Panc1 (cell line): Measurements from ENCODE around the gene ZNF568. TPM values are rescaled to one million over a fixed set of nuclear protein-coding genes. Genes with fewer than 3 reads are reported as not detected.

Experiments
- ATAC-seq: fragments of 200-7000 bp; cut with Tn5 transposase; 2 replicates; pipeline ENCODE4 v1.9.1; 2020; ENCODE audit warnings: mild to moderate bottlenecking, moderate library complexity
- BruUV-seq: library from RNA; stranded (reverse); fragments of 400-500 nt; replicated peaks from 2 replicates; lab custom pipeline; 2021; lab: Mats Ljungman, UMichigan
- CTCF ChIA-PET: fragments of 300-600 bp; sonication (Branson Sonifier 250); formaldehyde crosslinking; loops from one replicate; lab custom pipeline; 2022; ENCODE audit warnings: antibody characterized with exemption; lab: Charles Lee
- POLR2A ChIA-PET: fragments of 300-600 bp; sonication (Branson Sonifier 250); formaldehyde crosslinking; loops from one replicate; lab custom pipeline; 2022; ENCODE audit warnings: antibody characterized with exemption; lab: Charles Lee
- DNase-seq: peaks from one replicate; pipeline ENCODE4 v3.0.0-alpha.2; 2010; ENCODE audit warnings: low read depth, low spot score
- H3K27ac ChIP-seq: 2 replicates; pipeline ENCODE4 v1.5.1; 2011; ENCODE audit warnings: mild to moderate bottlenecking, low read length, inconsistent platforms
- H3K27me3 ChIP-seq: fragments of 200-500 bp; sonication (Bioruptor generic); 2 replicates; pipeline ENCODE4 v1.6.0; 2014; ENCODE audit warnings: low read length, inconsistent platforms; ENCODE audit not compliant: control insufficient read depth, insufficient read depth
- H3K36me3 ChIP-seq: fragments of 200-500 bp; sonication (Bioruptor generic); 2 replicates; pipeline ENCODE4 v1.5.1; 2014; ENCODE audit warnings: inconsistent platforms, mild to moderate bottlenecking, low read length, moderate library complexity; ENCODE audit not compliant: control insufficient read depth, insufficient read depth
- H3K4me1 ChIP-seq: 2 replicates; pipeline ENCODE4 v1.5.1; 2011; ENCODE audit warnings: inconsistent platforms, mild to moderate bottlenecking, low read length, moderate library complexity; ENCODE audit not compliant: control insufficient read depth, insufficient read depth
- H3K4me3 ChIP-seq, 2 experiments: 2 replicates each; pipeline ENCODE4 v1.5.1; 2011 to 2012; ENCODE audit warnings: low read depth in 2 of 2, low read length in 2 of 2, mild to moderate bottlenecking in 2 of 2, inconsistent platforms in 1 of 2, moderate library complexity in 1 of 2
- H3K9me3 ChIP-seq: fragments of 200-500 bp; sonication (Bioruptor generic); 2 replicates; pipeline ENCODE4 v1.5.1; 2014; ENCODE audit warnings: low read depth, mild to moderate bottlenecking, inconsistent platforms, low read length, moderate library complexity; ENCODE audit not compliant: control insufficient read depth, insufficient read depth
- POLR2AphosphoS5 ChIP-seq: IDR thresholded peaks from 2 replicates; pipeline ENCODE4 v1.6.1; 2012; ENCODE audit warnings: mild to moderate bottlenecking, low read depth, low read length, moderate library complexity
- SIN3A ChIP-seq: IDR thresholded peaks from 2 replicates; pipeline ENCODE4 v1.6.1; 2012; ENCODE audit warnings: low read depth, mild to moderate bottlenecking, low read length, moderate library complexity, borderline replicate concordance; ENCODE audit not compliant: insufficient read depth
- TCF7L2 ChIP-seq: IDR thresholded peaks from 2 replicates; pipeline ENCODE4 v1.6.1; 2011; ENCODE audit warnings: mild to moderate bottlenecking, low read depth, low read length, inconsistent platforms
- in situ Hi-C: cut with HindIII; loops from 2 replicates; pipeline ENCODE4 v1.10.0; 2016; ENCODE audit warnings: low sequenced_read_pairs, low pct_unique_long_range_greater_than_20kb
- intact Hi-C: fragments of 100-400 bp; cut with micrococcal nuclease; formaldehyde crosslinking; loops from one replicate; pipeline ENCODE4 v1.10.0; 2022; ENCODE audit not compliant: unreplicated experiment
- total RNA-seq: library from RNA; stranded (reverse); gene quantifications from one replicate; pipeline ENCODE4 v1.2.1, GENCODE V29; 2021; ENCODE audit not compliant: unreplicated experiment
- TF ChIP-seq, protein P1 (sequence below), 2 experiments: IDR thresholded peaks; 2 replicates each; pipeline ENCODE4 v1.6.1; 2011 to 2012; ENCODE audit warnings: low read depth in 2 of 2, control low read depth in 1 of 2, low read length in 1 of 2, mild to moderate bottlenecking in 1 of 2, moderate library complexity in 1 of 2; ENCODE audit not compliant: insufficient read depth in 1 of 2
- TF ChIP-seq, protein P2 (sequence below): fragments of 450-650 bp; IDR thresholded peaks from 2 replicates; pipeline ENCODE4 v1.5.1; 2017; ENCODE audit warnings: mild to moderate bottlenecking

The ZNF568 gene
- total RNA-seq, 1 experiment from 2014 or later, result 19.3 TPM

DNA sequence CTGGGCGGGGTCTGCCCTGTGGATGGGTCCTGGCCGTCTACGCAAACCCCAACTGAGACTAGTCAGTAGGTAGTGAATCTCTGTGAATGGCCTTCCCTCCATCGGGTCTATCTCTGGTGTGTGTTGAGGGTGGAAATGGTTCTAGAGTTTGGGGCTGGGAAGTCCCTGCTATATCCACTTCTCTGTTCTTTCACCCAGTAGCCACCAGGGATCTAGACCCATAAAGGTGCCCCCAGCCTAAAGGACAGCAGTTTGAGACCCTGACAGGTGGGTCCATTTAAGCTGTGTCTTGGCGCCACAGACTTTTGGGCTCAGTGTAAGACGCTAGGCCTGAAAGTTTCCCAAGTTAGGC, 57.7 kb downstream of the ZNF568 start:
- in situ Hi-C loops, result no loop called here
- Histone ChIP-seq H3K27ac (peak overlapping the region; percentile 91), H3K4me1 (peaks cover 5% of the 10 kb centered on the region; the same call in 1 of the 2 replicates), H3K4me3 (peak overlapping the region; percentile 76 to 87), H3K9me3 (peaks cover 8% of the 10 kb centered on the region; the same call in 1 of the 2 replicates), H3K27me3 (no peaks in the 10 kb centered on the region), H3K36me3 (no peaks in the 10 kb centered on the region)
- TF ChIP-seq, protein P1, sequence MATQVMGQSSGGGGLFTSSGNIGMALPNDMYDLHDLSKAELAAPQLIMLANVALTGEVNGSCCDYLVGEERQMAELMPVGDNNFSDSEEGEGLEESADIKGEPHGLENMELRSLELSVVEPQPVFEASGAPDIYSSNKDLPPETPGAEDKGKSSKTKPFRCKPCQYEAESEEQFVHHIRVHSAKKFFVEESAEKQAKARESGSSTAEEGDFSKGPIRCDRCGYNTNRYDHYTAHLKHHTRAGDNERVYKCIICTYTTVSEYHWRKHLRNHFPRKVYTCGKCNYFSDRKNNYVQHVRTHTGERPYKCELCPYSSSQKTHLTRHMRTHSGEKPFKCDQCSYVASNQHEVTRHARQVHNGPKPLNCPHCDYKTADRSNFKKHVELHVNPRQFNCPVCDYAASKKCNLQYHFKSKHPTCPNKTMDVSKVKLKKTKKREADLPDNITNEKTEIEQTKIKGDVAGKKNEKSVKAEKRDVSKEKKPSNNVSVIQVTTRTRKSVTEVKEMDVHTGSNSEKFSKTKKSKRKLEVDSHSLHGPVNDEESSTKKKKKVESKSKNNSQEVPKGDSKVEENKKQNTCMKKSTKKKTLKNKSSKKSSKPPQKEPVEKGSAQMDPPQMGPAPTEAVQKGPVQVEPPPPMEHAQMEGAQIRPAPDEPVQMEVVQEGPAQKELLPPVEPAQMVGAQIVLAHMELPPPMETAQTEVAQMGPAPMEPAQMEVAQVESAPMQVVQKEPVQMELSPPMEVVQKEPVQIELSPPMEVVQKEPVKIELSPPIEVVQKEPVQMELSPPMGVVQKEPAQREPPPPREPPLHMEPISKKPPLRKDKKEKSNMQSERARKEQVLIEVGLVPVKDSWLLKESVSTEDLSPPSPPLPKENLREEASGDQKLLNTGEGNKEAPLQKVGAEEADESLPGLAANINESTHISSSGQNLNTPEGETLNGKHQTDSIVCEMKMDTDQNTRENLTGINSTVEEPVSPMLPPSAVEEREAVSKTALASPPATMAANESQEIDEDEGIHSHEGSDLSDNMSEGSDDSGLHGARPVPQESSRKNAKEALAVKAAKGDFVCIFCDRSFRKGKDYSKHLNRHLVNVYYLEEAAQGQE (IDR thresholded peaks at IDR 0.05; ENCODE audit: insufficient read depth in 1 of 2, low read depth in 2 of 2, low read length in 1 of 2), result no peak
- TF ChIP-seq TCF7L2 (no peak), SIN3A (no peak), POLR2AphosphoS5 (no peak)
- TF ChIP-seq, protein P2, sequence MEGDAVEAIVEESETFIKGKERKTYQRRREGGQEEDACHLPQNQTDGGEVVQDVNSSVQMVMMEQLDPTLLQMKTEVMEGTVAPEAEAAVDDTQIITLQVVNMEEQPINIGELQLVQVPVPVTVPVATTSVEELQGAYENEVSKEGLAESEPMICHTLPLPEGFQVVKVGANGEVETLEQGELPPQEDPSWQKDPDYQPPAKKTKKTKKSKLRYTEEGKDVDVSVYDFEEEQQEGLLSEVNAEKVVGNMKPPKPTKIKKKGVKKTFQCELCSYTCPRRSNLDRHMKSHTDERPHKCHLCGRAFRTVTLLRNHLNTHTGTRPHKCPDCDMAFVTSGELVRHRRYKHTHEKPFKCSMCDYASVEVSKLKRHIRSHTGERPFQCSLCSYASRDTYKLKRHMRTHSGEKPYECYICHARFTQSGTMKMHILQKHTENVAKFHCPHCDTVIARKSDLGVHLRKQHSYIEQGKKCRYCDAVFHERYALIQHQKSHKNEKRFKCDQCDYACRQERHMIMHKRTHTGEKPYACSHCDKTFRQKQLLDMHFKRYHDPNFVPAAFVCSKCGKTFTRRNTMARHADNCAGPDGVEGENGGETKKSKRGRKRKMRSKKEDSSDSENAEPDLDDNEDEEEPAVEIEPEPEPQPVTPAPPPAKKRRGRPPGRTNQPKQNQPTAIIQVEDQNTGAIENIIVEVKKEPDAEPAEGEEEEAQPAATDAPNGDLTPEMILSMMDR, result no peak
- BruUV-seq, result no TSS peak
- no peak for DNase-seq
- peak; percentile 26 for ATAC-seq
- CTCF ChIA-PET, result interaction anchor here (0.7 kb wide), 1 partner anchor 1311 kb away, joined by 3 read pairs; no protein-coding TSS in a partner anchor
- POLR2A ChIA-PET, result no interaction called here
- intact Hi-C loops, result no loop called here

GRCh38 chr19:36986131-36986530, 70.0 kb downstream of the ZNF568 start:
- DNase-seq (no peak), ATAC-seq (no peak)
- Histone ChIP-seq H3K4me3 (no peak overlapping the region), H3K27me3 (no peaks in the 10 kb centered on the region), H3K4me1 (no peaks in the 10 kb centered on the region), H3K27ac (no peak overlapping the region), H3K9me3 (no peaks in the 10 kb centered on the region; the same call in 1 of the 2 replicates), H3K36me3 (no peaks in the 10 kb centered on the region)
- CTCF ChIA-PET, result no interaction called here
- POLR2A ChIA-PET, result no interaction called here
- BruUV-seq, result no TSS peak
- in situ Hi-C loops, result no loop called here
- intact Hi-C loops, result no loop called here
- TF ChIP-seq, protein P2, result no peak
- TF ChIP-seq, protein P1 (IDR thresholded peaks at IDR 0.05; ENCODE audit: insufficient read depth in 1 of 2, low read depth in 2 of 2, low read length in 1 of 2), result no peak
- TF ChIP-seq POLR2AphosphoS5 (no peak), SIN3A (no peak)
